ENCODE measurements around the gene BCS1L. TPM values are rescaled to one million over a fixed set of nuclear protein-coding genes. Genes with fewer than 3 reads are reported as not detected.

The BCS1L gene
- total and polyA plus RNA-seq, 7 experiments from 2014 or later: 15.5 to 62.0 (median 27.6) TPM

GRCh38 chr2:218626369-218626768 is 33.1 kb upstream of the BCS1L start:
- no peaks in the 10 kb centered on the region for H3K27me3 Mint-ChIP-seq
- ChIA-PET POLR2A (no interaction called here), CTCF (interaction anchor here (0.6 kb wide), 1 partner anchor 327 kb away, joined by 4 read pairs; no protein-coding TSS in a partner anchor)
- peaks cover 0 to 6% (median 4%) of the 10 kb centered on the region in 7 donors for H3K4me1 Mint-ChIP-seq
- H3K36me3 Mint-ChIP-seq: peaks cover 0 to 3% (median 0%) of the 10 kb centered on the region in 5 donors
- no peaks in the 10 kb centered on the region for H3K9me3 Mint-ChIP-seq
- H3K4me1 ChIP-seq (ENCODE audit: control insufficient read depth in 2 of 2, insufficient read depth in 2 of 2, low read length in 2 of 2): no peaks in the 10 kb centered on the region
- no peak overlapping the region for H3K27ac Mint-ChIP-seq
- ATAC-seq: no peak
- no peak for DNase-seq
- H3K27me3 ChIP-seq (ENCODE audit: control insufficient read depth in 2 of 2, insufficient read depth in 2 of 2, low read length in 2 of 2): no peaks in the 10 kb centered on the region
- no peak overlapping the region for H3K4me3 Mint-ChIP-seq
- H3K27ac ChIP-seq (ENCODE audit: low read depth, low read length): no peak overlapping the region
- H3K4me3 ChIP-seq (ENCODE audit: low read length): no peak overlapping the region
- H3K36me3 ChIP-seq (ENCODE audit: control insufficient read depth in 2 of 3, insufficient read depth in 3 of 3, low read length in 3 of 3): no peaks in the 10 kb centered on the region
- H3K9me3 ChIP-seq (ENCODE audit: control insufficient read depth in 2 of 3, low read length in 3 of 3): no peaks in the 10 kb centered on the region
- intact Hi-C loops (cut with micrococcal nuclease): no loop called here

GRCh38 chr2:218627939-218628338 is 31.5 kb upstream of the BCS1L start:
- H3K36me3 Mint-ChIP-seq: peaks cover 0 to 3% (median 0%) of the 10 kb centered on the region in 5 donors
- peaks cover 0 to 6% (median 4%) of the 10 kb centered on the region in 7 donors for H3K4me1 Mint-ChIP-seq
- H3K27ac Mint-ChIP-seq: no peak overlapping the region
- H3K9me3 Mint-ChIP-seq: no peaks in the 10 kb centered on the region
- H3K9me3 ChIP-seq (ENCODE audit: control insufficient read depth in 2 of 3, low read length in 3 of 3): no peaks in the 10 kb centered on the region
- H3K27me3 Mint-ChIP-seq: no peaks in the 10 kb centered on the region
- H3K4me3 Mint-ChIP-seq: no peak overlapping the region
- H3K36me3 ChIP-seq (ENCODE audit: control insufficient read depth in 2 of 3, insufficient read depth in 3 of 3, low read length in 3 of 3): no peaks in the 10 kb centered on the region
- H3K27me3 ChIP-seq (ENCODE audit: control insufficient read depth in 2 of 2, insufficient read depth in 2 of 2, low read length in 2 of 2): no peaks in the 10 kb centered on the region
- no peak overlapping the region for H3K4me3 ChIP-seq (ENCODE audit: low read length)
- ChIA-PET CTCF (no interaction called here), POLR2A (interaction anchor here (0.5 kb wide), 1 partner anchor 59 kb away, joined by 3 read pairs; no protein-coding TSS in a partner anchor)
- H3K4me1 ChIP-seq (ENCODE audit: control insufficient read depth in 2 of 2, insufficient read depth in 2 of 2, low read length in 2 of 2): no peaks in the 10 kb centered on the region
- intact Hi-C loops (cut with micrococcal nuclease): no loop called here
- H3K27ac ChIP-seq (ENCODE audit: low read depth, low read length): no peak overlapping the region
- ATAC-seq: no peak
- DNase-seq: no peak

- Mint-ChIP-seq H3K4me3 (no peak overlapping the region), H3K27ac (no peak overlapping the region), H3K4me1 (peaks cover 0 to 3% (median 0%) of the 10 kb centered on the region in 7 donors), H3K9me3 (no peaks in the 10 kb centered on the region), H3K27me3 (no peaks in the 10 kb centered on the region), H3K36me3 (peaks cover 3 to 28% (median 9%) of the 10 kb centered on the region in 5 donors)
- CTCF ChIA-PET: no interaction called here
- Histone ChIP-seq H3K27me3 (ENCODE audit: control insufficient read depth in 2 of 2, insufficient read depth in 2 of 2, low read length in 2 of 2) (no peaks in the 10 kb centered on the region), H3K9me3 (ENCODE audit: control insufficient read depth in 2 of 3, low read length in 3 of 3) (no peaks in the 10 kb centered on the region), H3K36me3 (ENCODE audit: control insufficient read depth in 2 of 3, insufficient read depth in 3 of 3, low read length in 3 of 3) (peaks cover 0 to 29% (median 7%) of the 10 kb centered on the region in 3 experiments), H3K4me1 (ENCODE audit: control insufficient read depth in 2 of 2, insufficient read depth in 2 of 2, low read length in 2 of 2) (no peaks in the 10 kb centered on the region), H3K4me3 (ENCODE audit: low read length) (no peak overlapping the region), H3K27ac (ENCODE audit: low read depth, low read length) (no peak overlapping the region)
- DNase-seq: no peak
- POLR2A ChIA-PET: interaction anchor here (1.4 kb wide), 1 partner anchor 21 kb away, joined by 5 read pairs; no protein-coding TSS in a partner anchor
- intact Hi-C loops (cut with micrococcal nuclease): no loop called here
- no peak for ATAC-seq
Observed at GRCh38 chr2:218631837-218632236, 27.6 kb upstream of the BCS1L start.

GRCh38 chr2:218635719-218636118 is 23.8 kb upstream of the BCS1L start:
- peak overlapping the region in 1 of 9 donors; percentile 43 for H3K27ac Mint-ChIP-seq

DNA sequence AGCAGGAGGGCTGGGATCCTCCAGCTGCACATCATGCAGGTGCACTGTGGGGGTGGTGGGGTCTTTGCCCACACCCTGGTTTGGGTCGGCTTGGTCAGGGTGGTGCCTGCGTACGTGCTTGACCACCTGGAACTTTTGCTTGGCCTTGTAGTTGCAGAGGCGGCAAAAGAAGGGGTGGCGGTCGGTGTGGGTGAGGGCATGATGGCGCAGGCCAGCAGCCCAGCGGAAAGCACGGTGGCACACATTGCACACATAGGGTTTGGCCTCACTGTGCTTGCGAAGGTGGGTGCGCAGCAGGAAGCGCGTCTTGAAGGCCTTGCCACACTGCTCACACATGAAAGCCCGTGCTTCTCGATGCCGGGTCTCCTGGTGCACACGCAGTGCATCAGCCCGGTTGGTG is 21.1 kb upstream of the BCS1L start:
- H3K36me3 ChIP-seq (ENCODE audit: control insufficient read depth in 2 of 3, insufficient read depth in 3 of 3, low read length in 3 of 3): peaks cover 20 to 86% (median 28%) of the 10 kb centered on the region in 3 experiments
- no peak overlapping the region for H3K4me3 ChIP-seq (ENCODE audit: low read length)
- Mint-ChIP-seq H3K27ac (no peak overlapping the region), H3K4me3 (no peak overlapping the region), H3K27me3 (no peaks in the 10 kb centered on the region), H3K4me1 (no peaks in the 10 kb centered on the region), H3K9me3 (no peaks in the 10 kb centered on the region), H3K36me3 (peaks cover 18 to 57% (median 21%) of the 10 kb centered on the region in 5 donors)
- DNase-seq (no peak), ATAC-seq (no peak)
- H3K27ac ChIP-seq (ENCODE audit: low read depth, low read length): no peak overlapping the region
- CTCF ChIA-PET: no interaction called here
- intact Hi-C loops (cut with micrococcal nuclease): no loop called here
- H3K27me3 ChIP-seq (ENCODE audit: control insufficient read depth in 2 of 2, insufficient read depth in 2 of 2, low read length in 2 of 2): no peaks in the 10 kb centered on the region
- POLR2A ChIA-PET: no interaction called here
- no peaks in the 10 kb centered on the region for H3K9me3 ChIP-seq (ENCODE audit: control insufficient read depth in 2 of 3, low read length in 3 of 3)
- no peaks in the 10 kb centered on the region for H3K4me1 ChIP-seq (ENCODE audit: control insufficient read depth in 2 of 2, insufficient read depth in 2 of 2, low read length in 2 of 2)

More at GRCh38 chr2:218635719-218636118, 23.8 kb upstream of the BCS1L start:
- Histone ChIP-seq H3K9me3 (ENCODE audit: control insufficient read depth in 2 of 3, low read length in 3 of 3) (no peaks in the 10 kb centered on the region), H3K4me1 (ENCODE audit: control insufficient read depth in 2 of 2, insufficient read depth in 2 of 2, low read length in 2 of 2) (no peaks in the 10 kb centered on the region), H3K27me3 (ENCODE audit: control insufficient read depth in 2 of 2, insufficient read depth in 2 of 2, low read length in 2 of 2) (no peaks in the 10 kb centered on the region), H3K4me3 (ENCODE audit: low read length) (no peak overlapping the region), H3K36me3 (ENCODE audit: control insufficient read depth in 2 of 3, insufficient read depth in 3 of 3, low read length in 3 of 3) (peaks cover 17 to 65% (median 28%) of the 10 kb centered on the region in 3 experiments), H3K27ac (ENCODE audit: low read depth, low read length) (no peak overlapping the region)
- no peak for DNase-seq
- no peak for ATAC-seq
- no peaks in the 10 kb centered on the region for H3K27me3 Mint-ChIP-seq
- ChIA-PET CTCF (no interaction called here), POLR2A (no interaction called here)
- H3K4me1 Mint-ChIP-seq: peaks cover 0 to 3% (median 0%) of the 10 kb centered on the region in 7 donors
- H3K9me3 Mint-ChIP-seq: no peaks in the 10 kb centered on the region
- no peak overlapping the region for H3K4me3 Mint-ChIP-seq
- intact Hi-C loops (cut with micrococcal nuclease): no loop called here
- peaks cover 18 to 54% (median 21%) of the 10 kb centered on the region in 5 donors for H3K36me3 Mint-ChIP-seq

DNA sequence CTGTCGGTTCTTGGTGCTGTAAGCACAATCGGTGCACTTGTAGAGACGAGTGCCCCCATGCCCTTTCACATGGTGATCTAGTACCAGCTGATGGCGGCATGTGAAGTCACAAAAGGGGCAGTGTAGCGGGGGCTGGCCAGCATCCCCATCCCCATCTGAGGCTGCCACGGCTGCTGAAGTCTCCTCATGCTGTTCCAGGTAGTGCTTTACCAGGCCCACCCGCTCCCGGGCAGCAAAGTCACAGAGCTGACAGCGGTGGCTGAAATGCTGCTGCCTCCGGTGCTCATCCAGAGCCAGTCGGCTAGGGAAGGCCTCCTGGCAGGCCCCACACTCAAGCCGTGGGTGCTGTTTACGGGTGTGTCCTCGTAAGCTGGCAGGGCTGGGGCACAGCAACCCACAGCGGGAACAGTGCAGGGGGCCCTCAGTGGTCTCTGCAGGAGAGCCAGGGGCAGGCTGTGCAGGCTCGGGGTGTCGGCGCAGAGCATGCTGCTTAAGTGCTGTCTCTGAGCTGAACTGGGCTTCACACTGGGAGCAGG is 17.3 kb upstream of the BCS1L start:
- Mint-ChIP-seq H3K9me3 (no peaks in the 10 kb centered on the region), H3K27me3 (no peaks in the 10 kb centered on the region), H3K36me3 (peaks cover 8 to 39% (median 21%) of the 10 kb centered on the region in 5 donors), H3K4me1 (no peaks in the 10 kb centered on the region), H3K27ac (no peak overlapping the region), H3K4me3 (no peak overlapping the region)
- DNase-seq (no peak), ATAC-seq (no peak)
- Histone ChIP-seq H3K9me3 (ENCODE audit: control insufficient read depth in 2 of 3, low read length in 3 of 3) (no peaks in the 10 kb centered on the region), H3K4me3 (ENCODE audit: low read length) (no peak overlapping the region), H3K27me3 (ENCODE audit: control insufficient read depth in 2 of 2, insufficient read depth in 2 of 2, low read length in 2 of 2) (no peaks in the 10 kb centered on the region), H3K4me1 (ENCODE audit: control insufficient read depth in 2 of 2, insufficient read depth in 2 of 2, low read length in 2 of 2) (no peaks in the 10 kb centered on the region), H3K27ac (ENCODE audit: low read depth, low read length) (no peak overlapping the region), H3K36me3 (ENCODE audit: control insufficient read depth in 2 of 3, insufficient read depth in 3 of 3, low read length in 3 of 3) (peaks cover 32 to 84% (median 34%) of the 10 kb centered on the region in 3 experiments)
- POLR2A ChIA-PET: interaction anchor here (1.2 kb wide), 1 partner anchor 17 kb away, joined by 3 read pairs; the partner anchor contains the start of genes BCS1L and ZNF142
- CTCF ChIA-PET: no interaction called here
- intact Hi-C loops (cut with micrococcal nuclease): no loop called here

- H3K4me3 Mint-ChIP-seq: no peak overlapping the region
- H3K4me3 ChIP-seq (ENCODE audit: low read length): no peak overlapping the region
- intact Hi-C loops (cut with micrococcal nuclease): no loop called here
- H3K9me3 ChIP-seq (ENCODE audit: control insufficient read depth in 2 of 3, low read length in 3 of 3): no peaks in the 10 kb centered on the region
- no peak overlapping the region for H3K27ac ChIP-seq (ENCODE audit: low read depth, low read length)
- DNase-seq: no peak
- peaks cover 5 to 38% (median 15%) of the 10 kb centered on the region in 5 donors for H3K36me3 Mint-ChIP-seq
- peaks cover 0 to 5% (median 4%) of the 10 kb centered on the region in 7 donors for H3K4me1 Mint-ChIP-seq
- ChIA-PET CTCF (no interaction called here), POLR2A (interaction anchor here (1.2 kb wide), 1 partner anchor 16 kb away, joined by 3 read pairs; the partner anchor contains the start of genes BCS1L and ZNF142)
- H3K9me3 Mint-ChIP-seq: no peaks in the 10 kb centered on the region
- H3K36me3 ChIP-seq (ENCODE audit: control insufficient read depth in 2 of 3, insufficient read depth in 3 of 3, low read length in 3 of 3): peaks cover 28 to 78% (median 34%) of the 10 kb centered on the region in 3 experiments
- no peaks in the 10 kb centered on the region for H3K27me3 ChIP-seq (ENCODE audit: control insufficient read depth in 2 of 2, insufficient read depth in 2 of 2, low read length in 2 of 2)
- H3K4me1 ChIP-seq (ENCODE audit: control insufficient read depth in 2 of 2, insufficient read depth in 2 of 2, low read length in 2 of 2): peaks cover 0 to 1% of the 10 kb centered on the region in 2 donors
- ATAC-seq: no peak
- H3K27me3 Mint-ChIP-seq: no peaks in the 10 kb centered on the region
- no peak overlapping the region for H3K27ac Mint-ChIP-seq
Observed at GRCh38 chr2:218642786-218643185, 16.7 kb upstream of the BCS1L start.
